ENCODE measurements around the gene CTSW.

GRCh38 chr11:65871811-65872548 lies 7.7 kb upstream of the CTSW start:
- TF ChIP-seq CTCF (IDR thresholded peaks at IDR 0.05) (no peak), POLR2A (IDR thresholded peaks at IDR 0.05) (no peak), EP300 (IDR thresholded peaks at IDR 0.05) (no peak)
